GM12874 (cell line): ENCODE results near the gene NUP153.

ENCODE experiments used
- TF ChIP-seq, protein P1 (sequence below): IDR thresholded peaks from 2 replicates; pipeline ENCODE4 v1.5.1; 2011; ENCODE audit warnings: low read depth, mild to moderate bottlenecking, control low read depth, low read length, moderate library complexity; ENCODE audit not compliant: insufficient read depth

The NUP153 gene

DNA sequence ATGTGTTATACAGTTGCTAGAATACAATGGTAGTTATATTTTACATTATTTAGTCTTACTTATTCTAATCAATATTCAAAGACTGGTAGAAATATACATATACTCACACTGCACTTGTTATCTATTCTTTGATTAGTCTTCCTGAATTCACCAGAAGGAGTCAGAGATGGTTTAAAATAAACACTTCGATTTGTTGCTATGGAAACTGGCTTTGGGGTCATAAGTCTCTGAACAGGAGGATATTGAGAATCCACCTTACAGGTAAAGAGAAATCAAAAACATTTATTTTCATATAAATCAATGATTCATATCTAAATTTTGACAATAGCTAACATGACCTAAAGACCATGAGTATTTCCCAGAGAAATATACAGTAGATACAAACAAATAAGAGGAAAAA, 41.6 kb downstream of the NUP153 start:
- TF ChIP-seq, protein P1, sequence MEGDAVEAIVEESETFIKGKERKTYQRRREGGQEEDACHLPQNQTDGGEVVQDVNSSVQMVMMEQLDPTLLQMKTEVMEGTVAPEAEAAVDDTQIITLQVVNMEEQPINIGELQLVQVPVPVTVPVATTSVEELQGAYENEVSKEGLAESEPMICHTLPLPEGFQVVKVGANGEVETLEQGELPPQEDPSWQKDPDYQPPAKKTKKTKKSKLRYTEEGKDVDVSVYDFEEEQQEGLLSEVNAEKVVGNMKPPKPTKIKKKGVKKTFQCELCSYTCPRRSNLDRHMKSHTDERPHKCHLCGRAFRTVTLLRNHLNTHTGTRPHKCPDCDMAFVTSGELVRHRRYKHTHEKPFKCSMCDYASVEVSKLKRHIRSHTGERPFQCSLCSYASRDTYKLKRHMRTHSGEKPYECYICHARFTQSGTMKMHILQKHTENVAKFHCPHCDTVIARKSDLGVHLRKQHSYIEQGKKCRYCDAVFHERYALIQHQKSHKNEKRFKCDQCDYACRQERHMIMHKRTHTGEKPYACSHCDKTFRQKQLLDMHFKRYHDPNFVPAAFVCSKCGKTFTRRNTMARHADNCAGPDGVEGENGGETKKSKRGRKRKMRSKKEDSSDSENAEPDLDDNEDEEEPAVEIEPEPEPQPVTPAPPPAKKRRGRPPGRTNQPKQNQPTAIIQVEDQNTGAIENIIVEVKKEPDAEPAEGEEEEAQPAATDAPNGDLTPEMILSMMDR = no peak

DNA sequence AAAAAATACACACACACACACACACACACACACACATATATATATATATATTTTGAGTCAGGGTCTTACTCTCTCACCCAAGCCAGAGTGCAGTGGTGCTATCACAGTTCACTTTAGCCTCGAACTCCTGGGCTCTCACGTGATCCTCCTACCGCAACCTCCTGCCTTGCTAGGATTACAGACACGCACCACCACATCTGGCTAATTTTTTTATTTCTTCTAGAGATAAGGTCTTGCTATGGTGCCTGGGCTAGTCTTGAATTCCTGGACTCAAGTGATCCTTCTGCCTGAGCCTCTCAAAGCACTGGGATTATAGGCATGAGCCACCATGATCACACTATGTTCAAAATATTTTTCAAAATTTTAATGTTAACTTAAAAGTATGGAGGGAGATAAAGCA, 43.5 kb downstream of the NUP153 start:
- TF ChIP-seq, protein P1 = no peak

DNA sequence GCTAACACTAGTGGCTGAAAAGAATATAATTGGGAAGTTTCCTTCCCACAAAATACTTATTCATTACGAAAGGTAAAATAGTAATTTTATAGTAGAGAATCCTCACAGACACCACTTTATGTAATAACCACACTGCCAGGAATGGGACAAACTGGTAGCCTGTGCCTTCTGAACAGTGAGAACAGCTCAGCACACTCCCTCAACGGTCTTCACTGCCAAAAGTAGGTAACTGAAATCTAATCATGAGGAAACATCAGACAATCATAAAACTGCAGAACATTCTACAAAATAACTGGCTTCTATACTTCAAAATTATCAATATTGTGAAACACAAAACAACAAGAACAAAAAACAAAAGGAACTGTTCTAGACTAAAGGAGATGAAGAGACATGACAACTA, 44.1 kb downstream of the NUP153 start:
- TF ChIP-seq, protein P1 = no peak

DNA sequence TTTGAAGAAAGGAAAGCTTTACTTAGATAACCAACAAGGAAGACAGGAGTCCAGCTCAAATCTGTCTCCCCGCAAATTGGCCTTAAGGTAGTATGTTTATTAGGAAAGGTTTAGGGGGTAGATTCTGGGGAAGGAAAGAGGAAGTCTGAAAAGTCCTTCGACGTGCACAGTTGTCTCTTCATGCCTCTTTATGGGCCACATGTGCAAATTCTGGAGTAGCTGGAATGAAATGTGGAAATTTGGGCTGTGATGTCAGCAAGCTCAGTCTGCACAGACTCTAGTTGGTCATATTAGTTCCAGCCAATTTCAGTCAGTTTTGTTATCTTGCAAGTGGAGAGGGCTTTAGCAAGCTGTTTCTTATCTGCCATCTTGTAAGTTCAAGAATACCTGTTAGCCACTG, 50.1 kb downstream of the NUP153 start:
- TF ChIP-seq, protein P1 = no peak

DNA sequence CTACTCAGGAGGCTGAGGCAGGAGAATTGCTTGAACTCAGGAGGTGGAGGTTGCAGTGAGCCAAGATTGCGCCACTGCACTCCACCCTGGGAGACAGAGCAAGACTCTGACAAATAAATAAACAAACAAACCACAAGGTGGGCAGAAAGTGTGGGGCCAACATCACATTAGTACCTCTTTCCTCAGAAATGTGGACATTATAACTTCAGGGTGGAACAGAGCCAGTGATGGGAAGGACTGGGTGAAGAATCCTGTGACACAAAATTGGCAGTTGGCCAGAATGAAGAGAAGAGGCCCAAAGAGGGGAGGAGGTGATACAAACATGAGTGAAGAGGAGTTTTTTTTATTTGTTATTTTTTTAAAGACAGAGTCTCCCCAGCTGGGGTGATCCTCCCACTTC, 50.6 kb downstream of the NUP153 start:
- TF ChIP-seq, protein P1 = no peak

DNA sequence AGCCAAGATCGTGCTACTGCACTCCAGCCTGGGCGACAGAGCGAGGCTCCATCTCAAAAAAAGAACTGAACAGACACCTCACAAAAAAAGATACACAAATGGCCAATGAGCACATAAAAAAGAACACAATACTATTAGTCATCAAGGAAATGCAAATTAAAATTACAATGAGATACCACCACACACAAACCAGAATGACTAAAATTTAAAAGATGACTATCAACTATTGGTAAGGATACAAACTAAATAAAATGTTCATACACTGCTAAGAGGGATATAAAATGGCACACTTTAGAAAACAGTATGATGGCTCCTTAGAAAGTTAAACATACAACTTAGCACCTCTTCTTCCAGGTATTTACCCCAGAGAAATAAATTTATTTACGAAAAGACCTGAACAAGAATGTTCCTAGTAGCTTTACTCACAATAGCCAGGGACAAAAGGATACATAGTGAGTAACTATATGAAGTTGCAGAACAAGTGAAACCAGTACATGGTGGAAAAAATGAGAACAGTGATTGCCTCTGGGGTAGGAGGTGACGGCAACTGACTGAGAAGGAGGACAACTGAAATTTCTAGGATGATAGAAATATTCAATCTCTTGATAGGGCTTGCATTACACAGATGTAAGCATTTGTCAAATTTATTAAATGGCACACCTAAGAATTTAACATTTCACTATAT, 53.4 kb downstream of the NUP153 start:
- TF ChIP-seq, protein P1 = no peak

DNA sequence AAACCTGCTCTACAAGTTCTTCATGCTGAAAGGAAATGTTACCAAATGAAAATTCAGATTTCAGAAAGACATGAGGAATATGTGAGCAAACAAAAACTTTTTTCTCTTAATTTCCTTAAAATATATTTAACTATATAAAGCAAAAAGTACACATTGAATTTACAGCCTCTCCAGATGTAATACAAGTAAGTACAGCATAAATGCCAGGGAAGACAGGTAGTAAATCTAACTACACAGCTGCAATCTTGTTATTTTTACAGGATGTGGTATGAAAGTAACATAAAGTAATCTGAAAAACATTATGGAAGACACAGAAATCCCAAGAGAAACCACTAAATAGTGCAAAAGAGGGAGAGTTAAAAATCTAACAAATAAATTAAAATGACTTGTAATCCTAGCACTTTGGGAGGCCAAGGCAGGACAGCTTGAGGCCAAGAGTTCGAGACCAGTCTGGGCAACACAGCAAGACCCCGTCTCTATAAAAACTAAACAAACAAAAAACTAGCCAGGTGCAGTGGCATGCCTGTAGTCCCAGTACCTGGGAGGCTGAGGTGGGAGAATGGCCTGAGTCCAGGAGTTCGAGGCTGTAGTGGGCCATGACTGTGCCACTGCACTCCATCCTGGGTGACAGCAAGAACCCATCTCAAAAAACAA, 55.9 kb downstream of the NUP153 start:
- TF ChIP-seq, protein P1 = no peak
